A204.1 (cell line): ENCODE results near the gene ABHD16A.

ENCODE experiments used
- FAIRE-seq: peaks from 2 replicates; lab custom pipeline; 2012; peaks lifted over from hg19 to GRCh38; lab: Jason Lieb, UNC

ABHD16A gene

GRCh38 chr6:31639043-31639442, 64.1 kb downstream of the ABHD16A start:
- no peak for FAIRE-seq
